Middle frontal gyrus (tissue), 1 donor: ENCODE results near the gene GUCY1A2.
"Not testable (repeated sequence)": the region's sequence is repeated elsewhere in the genome, so short reads cannot be mapped to it uniquely, and the experiment has no call there.

Source experiments
- DNase-seq: peaks from one replicate; pipeline ENCODE4 v3.0.0-alpha.2; 2015; ENCODE audit warnings: low spot score; ENCODE audit errors: extremely low spot score

The GUCY1A2 gene

GRCh38 chr11:107018219-107018901, at the start of gene GUCY1A2:
GUCY1A2 (minus strand) TSS chr11:107018476; CDS start chr11:107018055, 421 bp downstream.
- no peak for DNase-seq

GRCh38 chr11:107054391-107054790, 36.1 kb upstream of the GUCY1A2 start:
- DNase-seq, result no peak

- not testable (repeated sequence) for DNase-seq
These were observed 33.1 kb upstream of the GUCY1A2 start for GRCh38 chr11:107051332-107051731.

GRCh38 chr11:107050899-107051298, 32.6 kb upstream of the GUCY1A2 start:
- not testable (repeated sequence) for DNase-seq

GRCh38 chr11:107050121-107050520, 31.8 kb upstream of the GUCY1A2 start:
- no peak for DNase-seq

GRCh38 chr11:107044503-107044902, 26.2 kb upstream of the GUCY1A2 start:
- no peak for DNase-seq

GRCh38 chr11:107043242-107044006, 25.1 kb upstream of the GUCY1A2 start:
- no peak for DNase-seq

- DNase-seq, result no peak
These were observed 24.5 kb upstream of the GUCY1A2 start for GRCh38 chr11:107042748-107043147.

GRCh38 chr11:107041088-107041444, 22.8 kb upstream of the GUCY1A2 start:
- no peak for DNase-seq

GRCh38 chr11:107040433-107041087, 22.3 kb upstream of the GUCY1A2 start:
- no peak for DNase-seq

- no peak for DNase-seq
These were observed 7.4 kb upstream of the GUCY1A2 start for GRCh38 chr11:107025673-107026072.

GRCh38 chr11:107020594-107020993, 2.3 kb upstream of the GUCY1A2 start:
- DNase-seq, result no peak

GRCh38 chr11:107018902-107019493, 722 bp upstream of the GUCY1A2 start:
- DNase-seq, result peak; percentile 42

GRCh38 chr11:107017433-107018218, 650 bp downstream of the GUCY1A2 start:
- no peak for DNase-seq

GRCh38 chr11:107017104-107017432, 1.2 kb downstream of the GUCY1A2 start:
- no peak for DNase-seq

- no peak for DNase-seq
These were observed 3.4 kb downstream of the GUCY1A2 start for GRCh38 chr11:107014871-107015270.

GRCh38 chr11:107011977-107012376, 6.3 kb downstream of the GUCY1A2 start:
- DNase-seq, result no peak

- no peak for DNase-seq
These were observed 9.1 kb downstream of the GUCY1A2 start for GRCh38 chr11:107009190-107009589.

- DNase-seq, result no peak
These were observed 12.0 kb downstream of the GUCY1A2 start for GRCh38 chr11:107006076-107006833.

GRCh38 chr11:106999196-106999595, 19.1 kb downstream of the GUCY1A2 start:
- no peak for DNase-seq

GRCh38 chr11:106998916-106999188, 19.4 kb downstream of the GUCY1A2 start:
- DNase-seq, result no peak
